Measurements from ENCODE around the gene RPL29.

Gene RPL29

DNA sequence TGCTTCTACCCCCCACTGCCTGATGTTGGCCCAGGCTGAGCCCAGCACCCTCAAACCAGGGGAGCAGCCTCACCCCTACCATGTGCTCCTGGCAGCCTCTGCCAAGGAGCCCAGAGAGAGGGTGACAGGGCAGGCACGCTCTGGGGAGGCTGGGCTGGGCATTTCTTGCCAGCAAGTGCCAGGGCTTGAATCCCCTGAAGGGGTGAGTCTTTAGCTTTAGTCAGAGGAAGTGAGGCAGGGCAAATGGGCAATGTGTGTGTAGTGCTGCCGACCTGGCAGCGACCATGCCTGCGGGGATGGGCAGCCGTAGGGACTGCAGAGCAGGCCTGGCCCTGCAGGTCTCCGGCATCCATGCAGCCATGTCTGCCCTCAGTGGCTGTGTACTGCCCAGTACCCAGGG, 42.5 kb upstream of the RPL29 start:
- Histone ChIP-seq H4K20me1 (ENCODE audit: low read depth, low read length) (no peaks in the 10 kb centered on the region), H3K4me3 (ENCODE audit: insufficient read depth, low read length, poor library complexity, severe bottlenecking) (no peak overlapping the region), H3K79me2 (ENCODE audit: insufficient read depth, low read length) (no peaks in the 10 kb centered on the region), H3F3A (ENCODE audit: insufficient read depth) (no peaks in the 10 kb centered on the region), H2AFZ (ENCODE audit: low read depth, low read length, severe bottlenecking) (no peak overlapping the region), H3K9ac (ENCODE audit: low read length) (no peak overlapping the region), H3K9me3 (ENCODE audit: insufficient read depth, low read length) (no peaks in the 10 kb centered on the region), H3K36me3 (ENCODE audit: low read length) (no peaks in the 10 kb centered on the region), H3K27me3 (ENCODE audit: low read length) (no peaks in the 10 kb centered on the region), H3K27ac (ENCODE audit: low read depth, low read length) (no peak overlapping the region), H3K4me2 (ENCODE audit: low read depth, low read length, poor library complexity, severe bottlenecking) (no peak overlapping the region), H3K9me2 (replicated peaks; ENCODE audit: insufficient read depth, low read length) (no peaks in the 10 kb centered on the region)
- TF ChIP-seq, protein P1, sequence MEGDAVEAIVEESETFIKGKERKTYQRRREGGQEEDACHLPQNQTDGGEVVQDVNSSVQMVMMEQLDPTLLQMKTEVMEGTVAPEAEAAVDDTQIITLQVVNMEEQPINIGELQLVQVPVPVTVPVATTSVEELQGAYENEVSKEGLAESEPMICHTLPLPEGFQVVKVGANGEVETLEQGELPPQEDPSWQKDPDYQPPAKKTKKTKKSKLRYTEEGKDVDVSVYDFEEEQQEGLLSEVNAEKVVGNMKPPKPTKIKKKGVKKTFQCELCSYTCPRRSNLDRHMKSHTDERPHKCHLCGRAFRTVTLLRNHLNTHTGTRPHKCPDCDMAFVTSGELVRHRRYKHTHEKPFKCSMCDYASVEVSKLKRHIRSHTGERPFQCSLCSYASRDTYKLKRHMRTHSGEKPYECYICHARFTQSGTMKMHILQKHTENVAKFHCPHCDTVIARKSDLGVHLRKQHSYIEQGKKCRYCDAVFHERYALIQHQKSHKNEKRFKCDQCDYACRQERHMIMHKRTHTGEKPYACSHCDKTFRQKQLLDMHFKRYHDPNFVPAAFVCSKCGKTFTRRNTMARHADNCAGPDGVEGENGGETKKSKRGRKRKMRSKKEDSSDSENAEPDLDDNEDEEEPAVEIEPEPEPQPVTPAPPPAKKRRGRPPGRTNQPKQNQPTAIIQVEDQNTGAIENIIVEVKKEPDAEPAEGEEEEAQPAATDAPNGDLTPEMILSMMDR (IDR thresholded peaks at IDR 0.05; ENCODE audit: insufficient read depth, low read length, poor library complexity, severe bottlenecking) = no peak
- no peak for TF ChIP-seq EZH2phosphoT487 (conservative IDR thresholded peaks at IDR 0.05; ENCODE audit: low read length)

DNA sequence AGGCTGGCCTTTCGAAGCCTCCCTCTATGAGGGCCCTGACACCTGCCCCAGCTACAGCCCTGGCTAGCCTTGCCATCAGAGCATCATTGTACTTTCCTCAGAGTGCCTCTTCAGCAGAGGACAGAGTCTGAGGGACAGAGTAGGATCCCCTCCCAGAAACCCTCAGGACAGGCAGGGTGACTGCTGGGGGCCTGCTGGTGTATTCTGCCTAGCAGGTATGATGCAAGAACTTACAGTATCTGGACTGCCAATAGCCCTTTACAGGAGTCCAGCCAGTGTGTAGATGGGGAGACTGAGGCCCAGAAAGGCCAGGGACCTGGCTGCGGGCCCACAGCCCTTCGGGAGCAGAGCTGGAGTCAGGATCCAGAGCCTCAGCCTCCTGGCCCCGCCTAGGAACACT, 41.6 kb upstream of the RPL29 start:
- Histone ChIP-seq H3K9me3 (ENCODE audit: insufficient read depth, low read length) (no peaks in the 10 kb centered on the region), H3K27me3 (ENCODE audit: low read length) (no peaks in the 10 kb centered on the region), H2AFZ (ENCODE audit: low read depth, low read length, severe bottlenecking) (no peak overlapping the region), H3F3A (ENCODE audit: insufficient read depth) (no peaks in the 10 kb centered on the region), H3K79me2 (ENCODE audit: insufficient read depth, low read length) (no peaks in the 10 kb centered on the region), H3K9ac (ENCODE audit: low read length) (no peak overlapping the region), H4K20me1 (ENCODE audit: low read depth, low read length) (no peaks in the 10 kb centered on the region), H3K36me3 (ENCODE audit: low read length) (no peaks in the 10 kb centered on the region), H3K9me2 (replicated peaks; ENCODE audit: insufficient read depth, low read length) (no peaks in the 10 kb centered on the region), H3K4me3 (ENCODE audit: insufficient read depth, low read length, poor library complexity, severe bottlenecking) (no peak overlapping the region), H3K27ac (ENCODE audit: low read depth, low read length) (no peak overlapping the region), H3K4me2 (ENCODE audit: low read depth, low read length, poor library complexity, severe bottlenecking) (no peak overlapping the region)
- no peak for TF ChIP-seq EZH2phosphoT487 (conservative IDR thresholded peaks at IDR 0.05; ENCODE audit: low read length)
- TF ChIP-seq, protein P1 (IDR thresholded peaks at IDR 0.05; ENCODE audit: insufficient read depth, low read length, poor library complexity, severe bottlenecking) = no peak

- H3F3A ChIP-seq (ENCODE audit: insufficient read depth) = no peaks in the 10 kb centered on the region
- TF ChIP-seq, protein P1 (IDR thresholded peaks at IDR 0.05; ENCODE audit: insufficient read depth, low read length, poor library complexity, severe bottlenecking) = no peak
- TF ChIP-seq EZH2phosphoT487 (conservative IDR thresholded peaks at IDR 0.05; ENCODE audit: low read length) = no peak
- no peaks in the 10 kb centered on the region for H3K36me3 ChIP-seq (ENCODE audit: low read length)
- no peaks in the 10 kb centered on the region for H3K9me2 ChIP-seq (replicated peaks; ENCODE audit: insufficient read depth, low read length)
- no peak overlapping the region for H2AFZ ChIP-seq (ENCODE audit: low read depth, low read length, severe bottlenecking)
- H4K20me1 ChIP-seq (ENCODE audit: low read depth, low read length) = no peaks in the 10 kb centered on the region
- H3K27ac ChIP-seq (ENCODE audit: low read depth, low read length) = no peak overlapping the region
- no peaks in the 10 kb centered on the region for H3K9me3 ChIP-seq (ENCODE audit: insufficient read depth, low read length)
- H3K4me3 ChIP-seq (ENCODE audit: insufficient read depth, low read length, poor library complexity, severe bottlenecking) = no peak overlapping the region
- H3K27me3 ChIP-seq (ENCODE audit: low read length) = no peaks in the 10 kb centered on the region
- H3K79me2 ChIP-seq (ENCODE audit: insufficient read depth, low read length) = no peaks in the 10 kb centered on the region
- no peak overlapping the region for H3K9ac ChIP-seq (ENCODE audit: low read length)
- H3K4me2 ChIP-seq (ENCODE audit: low read depth, low read length, poor library complexity, severe bottlenecking) = no peak overlapping the region
These were observed 41.1 kb upstream of the RPL29 start for GRCh38 chr3:52036829-52037228.

All from SU-DHL-6 (cell line).